NCI-H1048 (cell line): ENCODE results near the gene CLTCL1.
"Not testable (repeated sequence)": the region's sequence is repeated elsewhere in the genome, so short reads cannot be mapped to it uniquely, and the experiment has no call there.

Experiments
- DNase-seq: peaks from one replicate; lab custom pipeline; 2025; lab: John Stamatoyannopoulos, UW

CLTCL1 gene

GRCh38 chr22:19216579-19216978, 74.9 kb downstream of the CLTCL1 start:
- no peak for DNase-seq

GRCh38 chr22:19215360-19215759, 76.2 kb downstream of the CLTCL1 start:
- no peak for DNase-seq

- no peak for DNase-seq
Measured at GRCh38 chr22:19214078-19214473, 77.4 kb downstream of the CLTCL1 start.

- peak; percentile 74 for DNase-seq
Measured at GRCh38 chr22:19213442-19214077, 78.0 kb downstream of the CLTCL1 start.

GRCh38 chr22:19213001-19213400, 78.5 kb downstream of the CLTCL1 start:
- DNase-seq: no peak

GRCh38 chr22:19212302-19212870, 79.1 kb downstream of the CLTCL1 start:
- DNase-seq: no peak

- DNase-seq: no peak
Measured at GRCh38 chr22:19210188-19210587, 81.3 kb downstream of the CLTCL1 start.

- DNase-seq: no peak
Measured at GRCh38 chr22:19208287-19208847, 83.2 kb downstream of the CLTCL1 start.

- DNase-seq: no peak
Measured at GRCh38 chr22:19207884-19208283, 83.6 kb downstream of the CLTCL1 start.

GRCh38 chr22:19207401-19207808, 84.1 kb downstream of the CLTCL1 start:
- DNase-seq: no peak

- no peak for DNase-seq
Measured at GRCh38 chr22:19206287-19206686, 85.2 kb downstream of the CLTCL1 start.

- DNase-seq: no peak
Measured at GRCh38 chr22:19204640-19205039, 86.9 kb downstream of the CLTCL1 start.

GRCh38 chr22:19203834-19204233, 87.7 kb downstream of the CLTCL1 start:
- DNase-seq: no peak

- not testable (repeated sequence) for DNase-seq
Measured at GRCh38 chr22:19202799-19203186, 88.7 kb downstream of the CLTCL1 start.

- no peak for DNase-seq
Measured at GRCh38 chr22:19201869-19202798, 89.4 kb downstream of the CLTCL1 start.

GRCh38 chr22:19201130-19201868, 90.2 kb downstream of the CLTCL1 start:
- DNase-seq: no peak

- DNase-seq: no peak
Measured at GRCh38 chr22:19199479-19199878, 92.0 kb downstream of the CLTCL1 start.

- no peak for DNase-seq
Measured at GRCh38 chr22:19197997-19198865, 93.3 kb downstream of the CLTCL1 start.

GRCh38 chr22:19196841-19197612, 94.5 kb downstream of the CLTCL1 start:
- DNase-seq: no peak
